PFSK-1 (cell line): ENCODE measurements around the gene KLRF1.

Experiments
- FOXP2 ChIP-seq: optimal IDR thresholded peaks from 2 replicates; pipeline ENCODE3; 2011; ENCODE audit warnings: borderline replicate concordance, control low read depth, inconsistent platforms; ENCODE audit not compliant: insufficient read depth; ENCODE audit errors: extremely low read length, extremely low read depth
- POLR2AphosphoS5 ChIP-seq: IDR thresholded peaks from 2 replicates; pipeline ENCODE4 v1.6.1; 2012; ENCODE audit warnings: low read depth, mild to moderate bottlenecking, control low read depth, low read length, moderate library complexity
- SIN3A ChIP-seq: IDR thresholded peaks from 2 replicates; pipeline ENCODE4 v1.6.1; 2012; ENCODE audit warnings: mild to moderate bottlenecking, low read length, moderate library complexity, borderline replicate concordance; ENCODE audit not compliant: insufficient read depth
- TAF1 ChIP-seq: IDR thresholded peaks from 2 replicates; pipeline ENCODE4 v1.6.1; 2012; ENCODE audit warnings: low read length, control low read depth, borderline replicate concordance; ENCODE audit not compliant: insufficient read depth
- TF ChIP-seq, protein P1 (sequence below), 2 experiments: IDR thresholded peaks; 2 replicates each; pipeline versions ENCODE4 v1.6.1 to v1.8.0; 2011 to 2012; ENCODE audit warnings: low read depth in 2 of 2, low read length in 2 of 2, control low read depth in 1 of 2, inconsistent platforms in 1 of 2, mild to moderate bottlenecking in 1 of 2, moderate library complexity in 1 of 2; ENCODE audit not compliant: insufficient read depth in 1 of 2

KLRF1 gene

GRCh38 chr12:9793779-9794395 lies 33.4 kb upstream of the KLRF1 start:
- TF ChIP-seq POLR2AphosphoS5 (no peak), SIN3A (no peak), FOXP2 (no peak), TAF1 (no peak)

- no peak for TF ChIP-seq SIN3A
- TF ChIP-seq POLR2AphosphoS5, result no peak
- no peak for TF ChIP-seq FOXP2
Measured at GRCh38 chr12:9794484-9795093, 32.7 kb upstream of the KLRF1 start.

DNA sequence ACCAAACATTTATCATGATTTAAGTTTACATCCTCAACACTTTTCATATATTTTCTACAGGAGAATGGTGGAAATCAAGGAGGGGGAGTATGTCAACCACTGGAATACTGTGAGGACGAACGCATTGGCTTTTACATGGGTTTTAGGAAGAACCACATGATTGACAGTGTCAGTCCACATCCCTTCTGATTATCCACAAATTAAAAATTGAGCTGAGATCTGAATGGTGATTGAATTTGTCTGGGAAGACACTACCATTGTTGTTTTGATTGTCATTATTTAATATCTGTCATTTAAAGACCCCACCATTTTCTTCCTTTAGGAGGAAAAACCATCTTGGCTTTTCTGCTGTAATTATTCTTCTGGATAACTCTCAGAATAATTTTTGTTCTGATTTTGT lies 31.3 kb upstream of the KLRF1 start:
- TF ChIP-seq FOXP2, result no peak
- TF ChIP-seq, protein P1, sequence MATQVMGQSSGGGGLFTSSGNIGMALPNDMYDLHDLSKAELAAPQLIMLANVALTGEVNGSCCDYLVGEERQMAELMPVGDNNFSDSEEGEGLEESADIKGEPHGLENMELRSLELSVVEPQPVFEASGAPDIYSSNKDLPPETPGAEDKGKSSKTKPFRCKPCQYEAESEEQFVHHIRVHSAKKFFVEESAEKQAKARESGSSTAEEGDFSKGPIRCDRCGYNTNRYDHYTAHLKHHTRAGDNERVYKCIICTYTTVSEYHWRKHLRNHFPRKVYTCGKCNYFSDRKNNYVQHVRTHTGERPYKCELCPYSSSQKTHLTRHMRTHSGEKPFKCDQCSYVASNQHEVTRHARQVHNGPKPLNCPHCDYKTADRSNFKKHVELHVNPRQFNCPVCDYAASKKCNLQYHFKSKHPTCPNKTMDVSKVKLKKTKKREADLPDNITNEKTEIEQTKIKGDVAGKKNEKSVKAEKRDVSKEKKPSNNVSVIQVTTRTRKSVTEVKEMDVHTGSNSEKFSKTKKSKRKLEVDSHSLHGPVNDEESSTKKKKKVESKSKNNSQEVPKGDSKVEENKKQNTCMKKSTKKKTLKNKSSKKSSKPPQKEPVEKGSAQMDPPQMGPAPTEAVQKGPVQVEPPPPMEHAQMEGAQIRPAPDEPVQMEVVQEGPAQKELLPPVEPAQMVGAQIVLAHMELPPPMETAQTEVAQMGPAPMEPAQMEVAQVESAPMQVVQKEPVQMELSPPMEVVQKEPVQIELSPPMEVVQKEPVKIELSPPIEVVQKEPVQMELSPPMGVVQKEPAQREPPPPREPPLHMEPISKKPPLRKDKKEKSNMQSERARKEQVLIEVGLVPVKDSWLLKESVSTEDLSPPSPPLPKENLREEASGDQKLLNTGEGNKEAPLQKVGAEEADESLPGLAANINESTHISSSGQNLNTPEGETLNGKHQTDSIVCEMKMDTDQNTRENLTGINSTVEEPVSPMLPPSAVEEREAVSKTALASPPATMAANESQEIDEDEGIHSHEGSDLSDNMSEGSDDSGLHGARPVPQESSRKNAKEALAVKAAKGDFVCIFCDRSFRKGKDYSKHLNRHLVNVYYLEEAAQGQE (IDR thresholded peaks at IDR 0.05; ENCODE audit: insufficient read depth in 1 of 2, low read depth in 2 of 2, low read length in 2 of 2), result no peak
- TF ChIP-seq POLR2AphosphoS5, result no peak
- no peak for TF ChIP-seq TAF1
- no peak for TF ChIP-seq SIN3A

GRCh38 chr12:9796346-9796745 lies 30.9 kb upstream of the KLRF1 start:
- TF ChIP-seq POLR2AphosphoS5 (no peak), SIN3A (no peak), FOXP2 (no peak), TAF1 (no peak)
- TF ChIP-seq, protein P1 (IDR thresholded peaks at IDR 0.05; ENCODE audit: insufficient read depth in 1 of 2, low read depth in 2 of 2, low read length in 2 of 2), result no peak

- TF ChIP-seq FOXP2 (no peak), SIN3A (no peak), TAF1 (no peak), POLR2AphosphoS5 (no peak)
- TF ChIP-seq, protein P1 (IDR thresholded peaks at IDR 0.05; ENCODE audit: insufficient read depth in 1 of 2, low read depth in 2 of 2, low read length in 2 of 2), result no peak
Measured at GRCh38 chr12:9796971-9797370, 30.3 kb upstream of the KLRF1 start.

- TF ChIP-seq, protein P1 (IDR thresholded peaks at IDR 0.05; ENCODE audit: insufficient read depth in 1 of 2, low read depth in 2 of 2, low read length in 2 of 2), result no peak
- no peak for TF ChIP-seq FOXP2
- no peak for TF ChIP-seq POLR2AphosphoS5
- no peak for TF ChIP-seq SIN3A
Measured at GRCh38 chr12:9797722-9798619, 29.3 kb upstream of the KLRF1 start.
